ENCODE measurements around the gene RASAL1. TPM values are rescaled to one million over a fixed set of nuclear protein-coding genes. Genes with fewer than 3 reads are reported as not detected.

RASAL1 gene
- total and polyA plus RNA-seq, 7 donors: 0.89 TPM; not detected in 6

DNA sequence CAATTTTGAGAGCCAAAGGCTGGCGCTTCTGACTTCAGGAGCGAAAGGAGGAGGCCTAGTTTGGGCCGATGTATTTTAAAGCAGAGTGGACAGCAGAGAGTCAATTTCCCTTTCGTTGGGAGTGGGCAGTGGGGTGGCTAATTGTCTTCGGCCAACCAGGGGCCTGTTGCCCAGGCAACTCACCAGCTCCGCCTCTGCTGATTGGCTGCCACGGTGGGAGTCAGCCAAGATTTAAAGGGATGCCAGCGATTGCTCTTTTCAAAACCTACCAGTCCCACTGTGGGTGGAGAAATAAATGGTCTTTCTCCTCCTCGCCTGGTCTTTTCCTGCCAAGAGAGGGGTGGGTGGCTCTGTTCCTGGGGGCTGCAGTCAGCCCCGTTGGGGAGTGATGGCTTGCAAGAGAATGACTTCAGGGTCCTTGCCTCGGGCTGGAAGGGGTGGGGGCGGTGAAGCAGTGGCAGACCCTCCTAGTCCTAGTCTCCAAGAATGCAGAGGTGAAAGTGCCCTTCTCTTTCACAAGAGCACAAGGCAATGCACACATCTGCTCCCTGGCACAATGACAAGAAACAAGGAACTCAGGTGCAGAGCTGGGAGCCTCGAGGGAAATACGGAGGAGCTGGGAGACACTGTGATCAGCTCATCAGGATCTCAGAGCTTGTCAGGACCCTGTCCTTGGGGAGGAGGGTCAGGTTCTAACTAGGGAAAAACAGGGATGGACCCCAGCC lies 37.7 kb downstream of the RASAL1 start:
- Histone ChIP-seq H3K27ac (no peak overlapping the region), H3K36me3 (ENCODE audit: insufficient read depth in 1 of 2, low read depth in 1 of 2) (no peaks in the 10 kb centered on the region), H3K27me3 (ENCODE audit: insufficient read depth in 3 of 3, low read length in 2 of 3) (peaks cover 0 to 13% (median 4%) of the 10 kb centered on the region in 3 donors), H3K4me1 (no peaks in the 10 kb centered on the region), H3K4me3 (no peak overlapping the region), H3K9me3 (no peaks in the 10 kb centered on the region)
- TF ChIP-seq, protein P1, sequence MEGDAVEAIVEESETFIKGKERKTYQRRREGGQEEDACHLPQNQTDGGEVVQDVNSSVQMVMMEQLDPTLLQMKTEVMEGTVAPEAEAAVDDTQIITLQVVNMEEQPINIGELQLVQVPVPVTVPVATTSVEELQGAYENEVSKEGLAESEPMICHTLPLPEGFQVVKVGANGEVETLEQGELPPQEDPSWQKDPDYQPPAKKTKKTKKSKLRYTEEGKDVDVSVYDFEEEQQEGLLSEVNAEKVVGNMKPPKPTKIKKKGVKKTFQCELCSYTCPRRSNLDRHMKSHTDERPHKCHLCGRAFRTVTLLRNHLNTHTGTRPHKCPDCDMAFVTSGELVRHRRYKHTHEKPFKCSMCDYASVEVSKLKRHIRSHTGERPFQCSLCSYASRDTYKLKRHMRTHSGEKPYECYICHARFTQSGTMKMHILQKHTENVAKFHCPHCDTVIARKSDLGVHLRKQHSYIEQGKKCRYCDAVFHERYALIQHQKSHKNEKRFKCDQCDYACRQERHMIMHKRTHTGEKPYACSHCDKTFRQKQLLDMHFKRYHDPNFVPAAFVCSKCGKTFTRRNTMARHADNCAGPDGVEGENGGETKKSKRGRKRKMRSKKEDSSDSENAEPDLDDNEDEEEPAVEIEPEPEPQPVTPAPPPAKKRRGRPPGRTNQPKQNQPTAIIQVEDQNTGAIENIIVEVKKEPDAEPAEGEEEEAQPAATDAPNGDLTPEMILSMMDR (IDR thresholded peaks at IDR 0.05): no peak
- intact Hi-C loops (cut with DNase I): no loop called here
- DNase-seq: peak in 1 of 2 donors; percentile 69
- peak in 1 of 4 donors; percentile 49 for ATAC-seq
- WGBS, 3 donors: 24 to 30% (median 27%) methylated on average over 14 of the region's 14 CpGs

DNA sequence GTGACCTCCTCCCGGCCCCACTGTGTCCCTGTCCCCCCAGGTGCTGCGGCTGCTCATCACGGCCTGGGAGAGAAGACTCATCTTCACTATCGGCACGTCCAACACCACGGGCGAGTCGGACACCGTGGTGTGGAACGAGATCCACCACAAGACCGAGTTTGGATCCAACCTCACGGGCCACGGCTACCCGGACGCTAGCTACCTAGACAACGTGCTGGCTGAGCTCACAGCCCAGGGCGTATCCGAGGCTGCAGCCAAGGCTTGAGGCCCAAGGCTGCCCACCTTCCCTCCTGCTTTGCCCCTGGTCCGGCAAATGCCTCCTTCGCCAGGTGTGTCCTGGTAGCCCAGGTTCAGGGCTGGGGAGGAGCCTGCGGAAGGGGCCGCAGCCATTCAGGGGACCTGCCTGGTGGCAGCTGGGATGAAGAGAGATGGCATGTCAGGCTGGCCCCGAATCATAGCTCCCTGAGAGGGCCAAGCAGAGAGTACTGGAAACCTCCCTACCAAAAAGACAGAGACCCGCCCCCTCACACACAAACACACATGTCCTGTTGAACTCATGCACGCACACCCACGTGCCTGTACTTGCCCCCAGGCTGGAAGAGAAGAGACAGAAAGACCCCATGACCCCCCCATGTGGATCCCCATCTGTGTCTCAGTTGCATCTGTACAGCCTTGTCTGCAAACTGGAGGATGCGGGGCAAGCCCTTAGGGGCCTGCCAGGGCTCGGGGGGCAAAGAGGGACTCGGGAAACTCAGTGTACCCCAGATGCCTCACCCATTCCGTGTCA lies 38.7 kb downstream of the RASAL1 start:
- intact Hi-C loops (cut with DNase I): no loop called here
- Histone ChIP-seq H3K9me3 (no peaks in the 10 kb centered on the region), H3K27me3 (ENCODE audit: insufficient read depth in 3 of 3, low read length in 2 of 3) (peaks cover 0 to 20% (median 5%) of the 10 kb centered on the region in 3 donors), H3K36me3 (ENCODE audit: insufficient read depth in 1 of 2, low read depth in 1 of 2) (no peaks in the 10 kb centered on the region), H3K4me1 (no peaks in the 10 kb centered on the region), H3K4me3 (no peak overlapping the region), H3K27ac (no peak overlapping the region)
- WGBS, 3 donors: 78 to 84% (median 84%) methylated on average over 28 to 30 of the region's 30 CpGs
- no peak for ATAC-seq
- TF ChIP-seq, protein P1 (IDR thresholded peaks at IDR 0.05): no peak
- DNase-seq: no peak

- no peak overlapping the region for H3K27ac ChIP-seq
- intact Hi-C loops (cut with DNase I): no loop called here
- peaks cover 0 to 30% (median 4%) of the 10 kb centered on the region in 3 donors for H3K27me3 ChIP-seq (ENCODE audit: insufficient read depth in 3 of 3, low read length in 2 of 3)
- TF ChIP-seq, protein P1 (IDR thresholded peaks at IDR 0.05): no peak
- H3K4me3 ChIP-seq: no peak overlapping the region
- WGBS, 3 donors: 49 to 53% (median 51%) methylated on average over 6 of the region's 6 CpGs
- ATAC-seq: no peak
- no peak for DNase-seq
- no peaks in the 10 kb centered on the region for H3K36me3 ChIP-seq (ENCODE audit: insufficient read depth in 1 of 2, low read depth in 1 of 2)
- H3K9me3 ChIP-seq: no peaks in the 10 kb centered on the region
- no peaks in the 10 kb centered on the region for H3K4me1 ChIP-seq
Observed at GRCh38 chr12:113095405-113095804, 40.2 kb downstream of the RASAL1 start.

GRCh38 chr12:113094738-113095137 lies 40.8 kb downstream of the RASAL1 start:
- TF ChIP-seq, protein P1 (IDR thresholded peaks at IDR 0.05): no peak
- no peak for ATAC-seq
- Histone ChIP-seq H3K4me1 (no peaks in the 10 kb centered on the region), H3K9me3 (no peaks in the 10 kb centered on the region), H3K27ac (no peak overlapping the region), H3K27me3 (ENCODE audit: insufficient read depth in 3 of 3, low read length in 2 of 3) (peaks cover 0 to 37% (median 4%) of the 10 kb centered on the region in 3 donors), H3K36me3 (ENCODE audit: insufficient read depth in 1 of 2, low read depth in 1 of 2) (no peaks in the 10 kb centered on the region), H3K4me3 (no peak overlapping the region)
- no peak for DNase-seq
- intact Hi-C loops (cut with DNase I): no loop called here
- 87 to 93% (median 91%) methylated on average over 12 to 16 of the region's 16 CpGs for WGBS, 3 donors

Measured in psoas muscle (tissue), 8 donors.